Parathyroid adenoma (tissue), 2 donors: Measurements from ENCODE around the gene ZBTB9.

ENCODE experiments used
- H2AFZ ChIP-seq: fragments of 300-600 bp; sonication (generic); one replicate; pipeline ENCODE4 v1.7.0; 2017; ENCODE audit warnings: antibody characterized with exemption, mild to moderate bottlenecking
- H3K27ac ChIP-seq: fragments of 300-600 bp; sonication (generic); one replicate; pipeline ENCODE4 v1.7.0; 2017
- H3K27me3 ChIP-seq: fragments of 300-600 bp; sonication (generic); one replicate; pipeline ENCODE4 v1.7.0; 2017; ENCODE audit warnings: low read length; ENCODE audit not compliant: control insufficient read depth, insufficient read depth
- H3K36me3 ChIP-seq: fragments of 300-600 bp; sonication (generic); one replicate; pipeline ENCODE4 v1.7.0; 2017; ENCODE audit warnings: low read length; ENCODE audit not compliant: control insufficient read depth, insufficient read depth
- H3K4me1 ChIP-seq: fragments of 300-600 bp; sonication (generic); one replicate; pipeline ENCODE4 v1.7.0; 2017; ENCODE audit warnings: control low read depth
- H3K4me2 ChIP-seq: fragments of 300-600 bp; sonication (generic); one replicate; pipeline ENCODE4 v1.7.0; 2017; ENCODE audit warnings: low read length
- H3K4me3 ChIP-seq: fragments of 300-600 bp; sonication (generic); one replicate; pipeline ENCODE4 v1.7.0; 2017; ENCODE audit warnings: low read depth, low read length
- H3K79me2 ChIP-seq: fragments of 300-600 bp; sonication (generic); one replicate; pipeline ENCODE4 v1.7.0; 2017; ENCODE audit warnings: control low read depth
- H3K9ac ChIP-seq: fragments of 300-600 bp; sonication (generic); one replicate; pipeline ENCODE4 v1.7.0; 2017; ENCODE audit warnings: mild to moderate bottlenecking
- H3K9me3 ChIP-seq: fragments of 300-600 bp; sonication (generic); one replicate; pipeline ENCODE4 v1.7.0; 2017; ENCODE audit warnings: low read length; ENCODE audit not compliant: control insufficient read depth
- TF ChIP-seq, protein P1 (sequence below): fragments of 300-600 bp; sonication (generic); IDR thresholded peaks from one replicate; pipeline ENCODE4 v1.7.0; 2017; ENCODE audit warnings: antibody characterized with exemption, mild to moderate bottlenecking
- donor health status: primary hyperparathyroidism.

The ZBTB9 gene

DNA sequence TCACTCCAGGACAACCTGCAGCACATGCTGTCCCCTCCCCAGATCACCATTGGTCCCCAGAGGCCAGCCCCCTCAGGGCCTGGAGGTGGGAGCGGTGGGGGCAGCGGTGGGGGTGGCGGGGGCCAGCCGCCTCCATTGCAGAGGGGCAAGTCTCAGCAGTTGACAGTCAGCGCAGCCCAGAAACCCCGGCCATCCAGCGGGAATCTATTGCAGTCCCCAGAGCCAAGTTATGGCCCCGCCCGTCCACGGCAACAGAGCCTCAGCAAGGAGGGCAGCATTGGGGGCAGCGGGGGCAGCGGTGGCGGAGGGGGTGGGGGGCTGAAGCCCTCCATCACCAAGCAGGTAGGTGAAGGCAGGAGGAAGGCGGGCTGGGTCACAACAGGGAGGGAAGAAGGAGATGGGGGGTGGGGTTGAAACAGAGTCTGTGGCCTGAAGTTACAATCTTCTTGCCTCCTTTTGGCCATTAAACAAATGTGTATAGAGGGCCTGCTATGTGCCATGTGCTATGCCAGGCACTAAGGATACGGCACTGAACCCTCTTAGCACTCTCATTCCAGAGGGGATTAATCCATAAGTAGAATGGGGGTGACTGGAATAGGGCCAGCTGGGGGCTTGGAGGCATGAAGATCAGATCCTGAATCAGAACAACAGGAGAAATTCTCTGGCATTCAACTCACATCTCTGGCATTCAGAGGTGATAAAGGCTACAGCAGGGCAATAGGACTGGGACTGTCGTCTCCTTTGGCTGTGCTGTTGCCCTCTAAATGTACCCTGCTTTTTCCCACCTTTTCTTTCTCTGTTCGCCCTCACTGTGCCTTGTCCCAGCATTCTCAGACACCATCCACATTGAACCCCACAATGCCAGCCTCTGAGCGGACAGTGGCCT is 10.5 kb upstream of the ZBTB9 start:
- no peak overlapping the region for H3K4me3 ChIP-seq
- no peaks in the 10 kb centered on the region for H3K4me1 ChIP-seq
- TF ChIP-seq, protein P1, sequence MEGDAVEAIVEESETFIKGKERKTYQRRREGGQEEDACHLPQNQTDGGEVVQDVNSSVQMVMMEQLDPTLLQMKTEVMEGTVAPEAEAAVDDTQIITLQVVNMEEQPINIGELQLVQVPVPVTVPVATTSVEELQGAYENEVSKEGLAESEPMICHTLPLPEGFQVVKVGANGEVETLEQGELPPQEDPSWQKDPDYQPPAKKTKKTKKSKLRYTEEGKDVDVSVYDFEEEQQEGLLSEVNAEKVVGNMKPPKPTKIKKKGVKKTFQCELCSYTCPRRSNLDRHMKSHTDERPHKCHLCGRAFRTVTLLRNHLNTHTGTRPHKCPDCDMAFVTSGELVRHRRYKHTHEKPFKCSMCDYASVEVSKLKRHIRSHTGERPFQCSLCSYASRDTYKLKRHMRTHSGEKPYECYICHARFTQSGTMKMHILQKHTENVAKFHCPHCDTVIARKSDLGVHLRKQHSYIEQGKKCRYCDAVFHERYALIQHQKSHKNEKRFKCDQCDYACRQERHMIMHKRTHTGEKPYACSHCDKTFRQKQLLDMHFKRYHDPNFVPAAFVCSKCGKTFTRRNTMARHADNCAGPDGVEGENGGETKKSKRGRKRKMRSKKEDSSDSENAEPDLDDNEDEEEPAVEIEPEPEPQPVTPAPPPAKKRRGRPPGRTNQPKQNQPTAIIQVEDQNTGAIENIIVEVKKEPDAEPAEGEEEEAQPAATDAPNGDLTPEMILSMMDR = no peak
- H2AFZ ChIP-seq = no peak overlapping the region
- no peaks in the 10 kb centered on the region for H3K36me3 ChIP-seq
- H3K4me2 ChIP-seq = no peak overlapping the region
- peaks cover 2% of the 10 kb centered on the region for H3K79me2 ChIP-seq
- no peak overlapping the region for H3K27ac ChIP-seq
- no peaks in the 10 kb centered on the region for H3K27me3 ChIP-seq
- H3K9me3 ChIP-seq = no peaks in the 10 kb centered on the region
- no peak overlapping the region for H3K9ac ChIP-seq

DNA sequence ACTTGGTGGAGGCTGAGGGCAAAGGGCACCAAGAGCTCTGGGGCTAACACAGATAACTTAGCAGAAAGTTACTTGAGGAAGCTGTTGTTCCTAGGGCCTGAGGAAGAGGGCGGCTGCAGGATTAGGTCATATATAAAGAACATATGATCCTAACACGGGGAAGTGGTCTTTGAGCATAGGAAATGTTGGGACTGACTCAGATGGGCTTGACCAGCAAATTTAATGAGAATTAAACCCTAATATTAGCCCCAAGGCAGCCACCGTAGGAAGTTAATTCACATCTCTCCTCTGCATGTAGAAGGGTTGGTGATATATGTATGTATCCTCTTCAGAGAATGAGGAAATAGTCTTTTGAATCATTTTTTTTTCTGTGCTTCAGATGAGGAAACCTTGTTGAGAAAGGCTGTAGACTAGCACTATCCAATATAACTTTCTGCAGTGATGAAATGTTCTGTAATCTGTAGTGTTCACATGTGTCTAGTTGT is 9.2 kb upstream of the ZBTB9 start:
- no peak overlapping the region for H3K4me2 ChIP-seq
- no peaks in the 10 kb centered on the region for H3K9me3 ChIP-seq
- no peaks in the 10 kb centered on the region for H3K36me3 ChIP-seq
- no peaks in the 10 kb centered on the region for H3K4me1 ChIP-seq
- TF ChIP-seq, protein P1 = no peak
- H3K27me3 ChIP-seq = no peaks in the 10 kb centered on the region
- no peak overlapping the region for H3K27ac ChIP-seq
- H2AFZ ChIP-seq = no peak overlapping the region
- no peak overlapping the region for H3K9ac ChIP-seq
- H3K79me2 ChIP-seq = peaks cover 2% of the 10 kb centered on the region
- H3K4me3 ChIP-seq = no peak overlapping the region

DNA sequence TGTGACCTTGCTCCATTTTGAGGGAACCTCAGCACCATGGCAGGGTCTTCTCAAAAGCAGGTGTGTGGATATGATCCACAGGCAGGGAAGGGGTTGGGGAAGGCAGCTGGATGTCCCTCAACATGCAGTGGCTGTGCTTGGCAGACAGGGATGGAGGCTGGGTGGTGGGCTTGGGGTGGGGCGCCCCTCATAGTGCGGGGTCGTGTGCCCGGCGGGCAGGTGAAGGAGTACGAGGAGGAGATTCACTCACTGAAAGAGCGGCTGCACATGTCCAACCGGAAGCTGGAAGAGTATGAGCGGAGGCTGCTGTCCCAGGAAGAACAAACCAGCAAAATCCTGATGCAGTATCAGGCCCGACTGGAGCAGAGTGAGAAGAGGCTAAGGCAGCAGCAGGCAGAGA is 8.0 kb upstream of the ZBTB9 start:
- no peaks in the 10 kb centered on the region for H3K4me1 ChIP-seq
- no peaks in the 10 kb centered on the region for H3K36me3 ChIP-seq
- no peak overlapping the region for H2AFZ ChIP-seq
- no peaks in the 10 kb centered on the region for H3K27me3 ChIP-seq
- no peak overlapping the region for H3K27ac ChIP-seq
- H3K4me2 ChIP-seq = no peak overlapping the region
- no peaks in the 10 kb centered on the region for H3K9me3 ChIP-seq
- H3K79me2 ChIP-seq = peaks cover 2% of the 10 kb centered on the region
- TF ChIP-seq, protein P1 = no peak
- H3K4me3 ChIP-seq = no peak overlapping the region
- H3K9ac ChIP-seq = no peak overlapping the region

DNA sequence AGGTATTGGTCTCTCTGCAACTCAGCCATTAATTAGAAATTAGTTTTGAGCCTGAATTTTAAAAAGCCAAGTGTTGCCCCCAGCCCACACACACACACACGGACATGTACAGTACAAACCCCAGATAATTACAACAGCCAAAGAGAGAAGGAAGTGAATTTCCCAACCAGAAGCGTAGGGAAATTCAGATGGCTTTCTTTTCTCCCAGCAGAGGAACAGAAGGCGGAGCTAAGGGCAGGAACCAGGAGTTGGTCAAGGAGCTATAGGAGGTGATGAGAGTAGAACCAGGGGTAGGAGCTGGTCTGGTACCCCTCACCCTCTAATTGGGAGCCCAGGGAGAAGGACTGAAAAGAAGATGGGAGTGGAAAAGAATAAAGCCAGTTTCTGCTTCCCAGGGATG is 3.9 kb upstream of the ZBTB9 start:
- Histone ChIP-seq H3K27me3 (no peaks in the 10 kb centered on the region), H3K4me3 (no peak overlapping the region), H3K36me3 (no peaks in the 10 kb centered on the region), H3K9ac (no peak overlapping the region), H3K79me2 (peaks cover 2% of the 10 kb centered on the region), H3K4me1 (no peaks in the 10 kb centered on the region), H3K27ac (no peak overlapping the region), H2AFZ (no peak overlapping the region), H3K9me3 (no peaks in the 10 kb centered on the region), H3K4me2 (no peak overlapping the region)
- TF ChIP-seq, protein P1 = no peak

DNA sequence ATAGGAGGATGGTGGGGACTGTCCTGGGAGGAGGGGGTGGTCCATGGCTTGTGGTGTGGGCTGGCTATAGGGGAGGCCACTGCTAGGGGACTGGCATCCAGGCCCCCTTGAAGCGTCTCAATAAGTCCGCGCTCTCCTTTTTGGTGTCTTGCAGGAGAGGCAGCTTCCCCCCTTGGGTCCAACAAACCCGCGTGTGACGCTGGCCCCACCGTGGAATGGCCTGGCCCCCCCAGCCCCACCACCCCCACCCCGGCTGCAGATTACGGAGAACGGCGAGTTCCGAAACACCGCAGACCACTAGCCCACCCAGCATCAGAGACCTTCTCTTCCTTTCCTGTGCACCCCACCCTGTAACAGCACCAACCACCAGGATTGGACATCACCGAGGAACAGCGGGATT is 2.8 kb upstream of the ZBTB9 start:
- no peaks in the 10 kb centered on the region for H3K36me3 ChIP-seq
- no peak overlapping the region for H3K4me2 ChIP-seq
- H3K4me1 ChIP-seq = no peaks in the 10 kb centered on the region
- TF ChIP-seq, protein P1 = no peak
- no peaks in the 10 kb centered on the region for H3K27me3 ChIP-seq
- no peaks in the 10 kb centered on the region for H3K9me3 ChIP-seq
- no peak overlapping the region for H2AFZ ChIP-seq
- H3K79me2 ChIP-seq = no peaks in the 10 kb centered on the region
- no peak overlapping the region for H3K27ac ChIP-seq
- H3K4me3 ChIP-seq = no peak overlapping the region
- no peak overlapping the region for H3K9ac ChIP-seq
